COLO668 (cell line): Measurements from ENCODE around the gene ZFAND6.

Experiments
- DNase-seq: peaks from one replicate; lab custom pipeline; 2025; ENCODE audit not compliant: unreplicated experiment; lab: John Stamatoyannopoulos, UW

The ZFAND6 gene

GRCh38 chr15:80167936-80168335, 108.5 kb downstream of the ZFAND6 start:
- no peak for DNase-seq

DNA sequence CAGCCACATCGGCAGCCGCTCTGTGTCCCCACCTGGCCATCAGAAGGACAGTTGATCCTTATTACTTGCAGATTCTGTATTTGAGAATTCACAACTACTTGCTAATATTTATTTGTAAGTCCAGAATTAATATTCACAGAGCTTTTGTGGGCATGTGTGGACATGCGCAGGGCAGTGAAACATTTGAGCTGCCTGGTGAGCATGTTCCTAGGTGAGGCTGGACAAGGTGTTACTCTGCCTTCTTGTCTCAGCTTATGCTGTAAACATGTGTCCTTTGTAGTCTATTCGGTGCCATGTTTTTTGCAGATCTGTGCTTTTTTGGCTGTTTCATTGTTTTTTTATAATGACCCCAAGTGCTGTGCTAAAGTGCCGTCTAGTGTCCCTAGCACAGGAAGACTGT, 108.9 kb downstream of the ZFAND6 start:
- no peak for DNase-seq

GRCh38 chr15:80169768-80170357, 110.4 kb downstream of the ZFAND6 start:
- DNase-seq: no peak

GRCh38 chr15:80170596-80170995, 111.1 kb downstream of the ZFAND6 start:
- DNase-seq: no peak

GRCh38 chr15:80171787-80172186, 112.3 kb downstream of the ZFAND6 start:
- DNase-seq: no peak

DNA sequence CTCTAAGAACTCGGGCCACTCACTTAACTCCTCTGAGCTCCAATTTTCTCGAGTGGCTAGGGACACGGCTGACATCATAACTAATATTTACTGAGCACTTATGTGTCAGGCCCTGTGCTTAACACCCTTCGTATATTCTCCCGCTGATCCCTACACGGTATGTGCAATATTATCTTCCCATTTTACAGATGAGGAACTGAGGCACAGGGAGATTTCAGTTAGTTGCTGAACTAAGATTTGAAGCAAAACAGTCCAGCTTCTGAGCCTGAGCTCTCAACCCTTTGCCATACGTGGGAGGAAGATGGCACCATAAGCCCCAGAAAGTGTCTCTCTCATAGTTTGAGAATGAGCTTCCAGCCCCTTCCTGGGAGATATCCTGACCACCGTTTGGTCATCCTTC, 112.9 kb downstream of the ZFAND6 start:
- no peak for DNase-seq

GRCh38 chr15:80173022-80173759, 113.7 kb downstream of the ZFAND6 start:
- peak; percentile 67 for DNase-seq

GRCh38 chr15:80174017-80174746, 114.7 kb downstream of the ZFAND6 start:
- DNase-seq: no peak

GRCh38 chr15:80175436-80175835, 116.0 kb downstream of the ZFAND6 start:
- DNase-seq: no peak

GRCh38 chr15:80176443-80176842, 117.0 kb downstream of the ZFAND6 start:
- DNase-seq: no peak

- no peak for DNase-seq
Measured at GRCh38 chr15:80177156-80177555, 117.7 kb downstream of the ZFAND6 start.

GRCh38 chr15:80179025-80179759, 119.7 kb downstream of the ZFAND6 start:
- DNase-seq: no peak

DNA sequence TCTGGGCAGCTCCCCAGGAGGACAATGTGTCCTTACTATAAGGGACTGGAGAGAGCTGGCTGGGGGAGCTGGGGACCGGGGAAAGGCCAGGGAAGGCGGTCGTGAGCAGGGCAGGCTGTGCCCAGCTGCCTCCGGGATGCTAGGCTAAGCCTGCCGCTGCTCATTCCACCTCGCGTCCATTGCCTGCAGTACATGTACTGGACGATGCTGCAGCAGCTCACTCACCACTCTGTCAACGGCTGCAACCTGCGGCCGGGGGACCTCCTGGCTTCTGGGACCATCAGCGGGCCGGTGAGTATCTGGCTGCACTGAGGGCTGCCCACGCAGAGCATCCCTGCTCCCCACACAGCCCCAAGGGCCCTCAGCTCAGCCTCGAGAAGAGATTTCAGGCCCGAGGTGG, 120.5 kb downstream of the ZFAND6 start:
- no peak for DNase-seq

- no peak for DNase-seq
Measured at GRCh38 chr15:80180468-80180867, 121.0 kb downstream of the ZFAND6 start.

DNA sequence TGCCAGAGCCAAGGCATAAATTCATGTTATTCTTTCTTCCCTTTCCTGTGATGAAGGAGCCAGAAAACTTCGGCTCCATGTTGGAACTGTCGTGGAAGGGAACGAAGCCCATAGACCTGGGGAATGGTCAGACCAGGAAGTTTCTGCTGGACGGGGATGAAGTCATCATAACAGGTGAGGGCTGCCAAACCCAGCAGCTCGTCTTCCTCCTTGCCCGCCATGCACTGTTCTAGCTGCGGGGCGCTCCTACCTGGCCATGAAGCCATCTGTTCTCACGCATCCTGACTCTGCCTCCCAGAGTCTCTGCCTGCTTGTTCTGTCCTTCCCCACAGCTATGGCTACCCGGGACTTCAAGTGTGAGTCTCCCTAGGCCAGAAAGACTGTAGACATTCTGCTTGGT, 121.5 kb downstream of the ZFAND6 start:
- no peak for DNase-seq

GRCh38 chr15:80182611-80183261, 123.3 kb downstream of the ZFAND6 start:
- no peak for DNase-seq

DNA sequence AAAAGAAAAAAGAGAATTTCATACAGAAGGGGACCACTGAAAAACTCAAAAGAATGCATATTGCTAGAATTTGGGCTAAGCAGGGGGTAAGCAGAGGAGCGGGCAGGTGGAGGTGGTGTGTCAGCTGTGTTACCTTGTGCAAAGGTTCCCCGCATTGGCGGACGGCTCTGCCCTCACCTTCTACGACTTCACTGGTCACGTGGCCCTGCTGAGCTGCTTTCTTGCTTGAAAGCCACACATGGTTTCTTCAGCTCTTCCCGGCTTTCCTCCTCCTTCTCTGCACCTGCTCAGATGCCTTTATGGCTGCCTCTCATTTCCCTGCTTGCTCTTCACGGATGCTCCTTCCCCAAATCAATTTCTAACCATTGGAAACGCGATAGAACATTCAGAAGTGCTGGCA, 123.8 kb downstream of the ZFAND6 start:
- DNase-seq: no peak

DNA sequence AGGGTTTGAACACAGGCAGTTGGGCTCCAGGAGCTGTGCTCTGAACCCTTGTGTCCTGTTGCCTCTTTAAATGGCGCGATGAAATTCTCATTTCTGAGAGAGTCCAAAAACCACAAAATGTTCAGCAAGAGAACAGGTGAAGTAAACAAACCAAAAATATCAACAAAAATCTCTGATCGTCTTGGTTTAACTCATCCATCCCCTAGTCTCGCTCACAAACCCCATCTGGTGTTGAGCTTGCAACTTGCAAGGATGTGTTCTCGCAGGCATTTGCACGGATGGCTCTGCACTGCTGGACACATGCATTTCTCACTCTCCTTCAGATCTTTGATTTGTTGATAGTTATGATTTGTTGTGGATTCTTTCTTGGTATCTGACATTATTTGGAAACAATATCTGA, 124.4 kb downstream of the ZFAND6 start:
- no peak for DNase-seq

- no peak for DNase-seq
Measured at GRCh38 chr15:80184554-80184953, 125.1 kb downstream of the ZFAND6 start.

GRCh38 chr15:80185152-80185551, 125.7 kb downstream of the ZFAND6 start:
- DNase-seq: no peak

DNA sequence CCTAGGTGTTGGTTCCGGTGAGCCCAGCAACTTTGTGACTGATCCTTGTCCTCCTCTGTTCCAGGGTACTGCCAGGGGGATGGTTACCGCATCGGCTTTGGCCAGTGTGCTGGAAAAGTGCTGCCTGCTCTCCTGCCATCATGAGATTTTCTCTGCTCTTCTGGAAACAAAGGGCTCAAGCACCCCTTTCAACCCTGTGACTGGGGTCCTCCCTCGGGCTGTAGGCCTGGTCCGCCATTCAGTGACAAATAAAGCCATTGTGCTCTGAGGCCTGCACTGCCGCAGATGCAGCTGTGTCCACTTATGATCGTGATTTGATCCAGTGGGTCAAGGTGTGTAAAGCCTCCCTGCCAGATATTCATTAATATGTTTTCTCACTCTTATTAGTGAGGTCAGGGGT, 126.6 kb downstream of the ZFAND6 start:
- DNase-seq: no peak
